MV-4-11 (cell line): ENCODE results near the gene SARM1.

Experiments
- DNase-seq: peaks from one replicate; lab custom pipeline; 2025; lab: John Stamatoyannopoulos, UW

SARM1 gene

GRCh38 chr17:28395968-28396367, 24.5 kb downstream of the SARM1 start:
- DNase-seq = no peak

GRCh38 chr17:28396635-28397239, 25.2 kb downstream of the SARM1 start:
- peak; percentile 72 for DNase-seq

GRCh38 chr17:28397275-28397674, 25.8 kb downstream of the SARM1 start:
- DNase-seq = no peak

GRCh38 chr17:28397687-28398279, 26.3 kb downstream of the SARM1 start:
- no peak for DNase-seq

- DNase-seq = peak; percentile 71
These were observed 26.9 kb downstream of the SARM1 start for GRCh38 chr17:28398280-28398981.

GRCh38 chr17:28399808-28400207, 28.3 kb downstream of the SARM1 start:
- DNase-seq = no peak

- DNase-seq = no peak
These were observed 30.7 kb downstream of the SARM1 start for GRCh38 chr17:28402224-28402630.

- DNase-seq = no peak
These were observed 31.4 kb downstream of the SARM1 start for GRCh38 chr17:28402844-28403243.

GRCh38 chr17:28404007-28404406, 32.5 kb downstream of the SARM1 start:
- peak; percentile 81 for DNase-seq

GRCh38 chr17:28404461-28404811, 32.9 kb downstream of the SARM1 start:
- DNase-seq = no peak

- DNase-seq = no peak
These were observed 33.5 kb downstream of the SARM1 start for GRCh38 chr17:28404812-28405570.

- no peak for DNase-seq
These were observed 34.4 kb downstream of the SARM1 start, which contains the start of gene SLC46A1 for GRCh38 chr17:28405632-28406472. Gene SLC46A1, minus strand, starts transcription at chr17:28406212. Its CDS starts 98 bp downstream, at chr17:28406114.

GRCh38 chr17:28406473-28406814, 35.0 kb downstream of the SARM1 start:
- DNase-seq = no peak

GRCh38 chr17:28407130-28407973, 35.9 kb downstream of the SARM1 start:
- DNase-seq = no peak

- DNase-seq = no peak
These were observed 36.4 kb downstream of the SARM1 start for GRCh38 chr17:28407974-28408306.

GRCh38 chr17:28412099-28412498, 40.6 kb downstream of the SARM1 start:
- DNase-seq = no peak

- DNase-seq = no peak
These were observed 42.3 kb downstream of the SARM1 start for GRCh38 chr17:28413804-28414203.

- no peak for DNase-seq
These were observed 44.4 kb downstream of the SARM1 start for GRCh38 chr17:28415886-28416285.

- DNase-seq = peak; percentile 62
These were observed 45.3 kb downstream of the SARM1 start for GRCh38 chr17:28416703-28417311.

- DNase-seq = no peak
These were observed 50.4 kb downstream of the SARM1 start for GRCh38 chr17:28421787-28422305.
